ENCODE data around the gene MIER2. TPM values are rescaled to one million over a fixed set of nuclear protein-coding genes. Genes with fewer than 3 reads are reported as not detected.

Gene MIER2
- total RNA-seq, 4 donors from 2014 or later = 11.6 to 26.4 (median 18.9) TPM

Other genes with a start within 250 kb of the MIER2 start
- not detected for gene OR4F17, start 237.7 kb downstream of the MIER2 start, total RNA-seq
- gene PLPP2, start 53.4 kb downstream of the MIER2 start, total RNA-seq = 1 to 10 TPM; 2.1 to 9.1 (median 5.0) TPM
- gene C2CD4C, start 64.4 kb upstream of the MIER2 start, total RNA-seq = 1 to 10 TPM in 3 of 4 donors, under 1 TPM in 1; 0.46 to 3.7 (median 1.7) TPM
- gene SHC2, start 116.2 kb upstream of the MIER2 start, total RNA-seq = 10 to 100 TPM; 11.2 to 35.6 (median 18.7) TPM
- gene MADCAM1, start 151.7 kb upstream of the MIER2 start, total RNA-seq = under 1 TPM in 2 of 4 donors, not detected in 2; 0.17 to 0.42 TPM
- gene TPGS1, start 162.7 kb upstream of the MIER2 start, total RNA-seq = 10 to 100 TPM; 61.7 to 86.6 (median 64.4) TPM
- gene CDC34, start 187.0 kb upstream of the MIER2 start, total RNA-seq = 100 to 1,000 TPM in 1 of 4 donors, 10 to 100 TPM in 3; 62.5 to 100 (median 76.2) TPM
- gene GZMM, start 199.3 kb upstream of the MIER2 start, total RNA-seq = under 1 TPM in 2 of 4 donors, not detected in 2; 0.50 to 0.58 TPM
- gene BSG, start 227.8 kb upstream of the MIER2 start, total RNA-seq = 100 to 1,000 TPM; 304 to 416 (median 362) TPM
- under 1 TPM; 0.19 to 0.50 (median 0.41) TPM for gene HCN2, start 245.1 kb upstream of the MIER2 start, total RNA-seq